Dermis microvascular lymphatic vessel endothelial cell (primary cell): ENCODE results near the gene KCNG2. TPM values are rescaled to one million over a fixed set of nuclear protein-coding genes. Genes with fewer than 3 reads are reported as not detected.

Source experiments
- DNase-seq, 2 donors: peaks; one replicate each; pipeline versions ENCODE4 v3.0.0 to v3.0.0-alpha.2; 2010; ENCODE audit warnings: low read depth in 2 of 2
- total RNA-seq: library from RNA; depleted of rRNA; stranded (reverse); fragments of >200 nt; gene quantifications from 2 replicates; pipeline ENCODE4 v1.2.1, GENCODE V29; 2014

Gene KCNG2
- total RNA-seq, 1 donor from 2014 or later: 0.26 TPM

- no peak for DNase-seq
Measured at GRCh38 chr18:79904357-79905147, 106.8 kb downstream of the KCNG2 start.

- DNase-seq: no peak
Measured at GRCh38 chr18:79905389-79905911, 107.7 kb downstream of the KCNG2 start.

- no peak for DNase-seq
Measured at GRCh38 chr18:79905993-79906392, 108.3 kb downstream of the KCNG2 start.

GRCh38 chr18:79906706-79907105, 109.0 kb downstream of the KCNG2 start:
- DNase-seq: no peak

- DNase-seq: no peak
Measured at GRCh38 chr18:79910563-79911343, 113.0 kb downstream of the KCNG2 start.

DNA sequence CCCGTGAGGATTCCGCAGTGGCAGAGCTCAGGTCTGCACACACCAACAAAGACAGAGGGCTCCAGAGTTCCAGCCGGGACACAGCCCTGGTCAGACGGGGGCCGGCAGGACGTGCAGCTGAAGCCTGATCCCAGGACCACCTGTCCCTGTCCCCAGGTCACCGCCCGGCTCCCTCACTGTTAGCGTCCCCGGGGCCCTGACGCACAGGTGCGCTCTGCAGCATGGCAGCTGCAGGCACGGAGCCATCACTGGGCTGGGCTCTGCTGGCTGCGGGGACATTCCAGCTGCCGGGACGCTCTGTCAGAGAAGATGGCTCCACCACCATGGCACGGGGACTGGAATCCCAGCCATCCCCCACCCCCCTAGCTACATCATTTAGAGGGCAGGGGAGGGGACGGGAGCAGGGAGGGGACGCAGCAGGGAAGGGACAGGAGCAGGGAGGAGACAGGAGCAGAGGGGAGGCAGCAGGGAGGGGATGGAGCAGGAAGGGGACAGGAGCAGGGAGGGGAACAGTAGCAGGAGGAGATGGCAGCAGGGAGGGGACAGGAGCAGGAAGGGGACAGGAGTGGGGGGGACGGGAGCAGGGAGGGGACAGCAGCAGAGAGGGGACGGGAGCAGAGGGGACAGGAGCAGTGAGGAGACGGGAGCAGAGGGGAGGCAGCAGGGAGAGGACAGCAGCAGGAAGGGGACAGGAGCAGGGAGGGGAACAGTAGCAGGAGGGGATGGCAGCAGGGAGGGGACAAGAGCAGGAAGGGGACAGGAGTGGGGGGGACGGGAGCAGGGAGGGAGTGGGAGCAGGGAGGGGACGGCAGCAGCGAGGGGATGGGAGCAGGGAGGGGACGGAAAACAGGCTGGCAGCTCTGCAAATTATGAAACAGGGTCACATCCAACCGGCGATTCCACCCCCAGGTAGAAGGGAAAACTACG, 113.9 kb downstream of the KCNG2 start:
- no peak for DNase-seq

DNA sequence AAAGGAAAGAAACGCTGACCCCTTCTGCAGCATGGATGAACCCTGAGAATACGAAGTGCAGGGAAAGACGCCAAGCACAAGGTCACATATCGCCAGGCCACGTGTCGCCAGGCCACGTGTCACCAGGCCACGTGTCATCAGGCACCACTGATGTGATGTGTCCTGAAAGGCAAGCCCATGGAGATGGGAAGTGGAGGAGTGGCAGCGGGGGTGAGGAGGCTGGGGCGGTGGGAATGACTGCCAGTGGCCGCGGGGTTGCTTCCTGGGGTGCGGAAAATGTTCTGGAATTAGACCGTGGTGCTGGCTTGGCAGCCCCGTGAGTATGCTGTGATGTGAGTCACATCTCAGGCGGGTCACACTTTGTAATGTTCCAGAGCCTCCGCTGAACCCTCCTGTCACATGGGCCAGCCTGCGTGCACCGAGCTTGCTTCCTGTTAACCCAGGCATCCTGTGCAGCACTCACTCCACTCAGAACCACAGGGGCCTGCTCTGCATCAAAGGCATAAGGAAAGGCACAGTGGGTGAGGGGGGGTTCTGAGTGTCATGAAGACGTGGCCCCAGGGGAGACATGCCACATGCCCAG, 114.8 kb downstream of the KCNG2 start:
- peak; percentile 38 to 59 for DNase-seq

DNA sequence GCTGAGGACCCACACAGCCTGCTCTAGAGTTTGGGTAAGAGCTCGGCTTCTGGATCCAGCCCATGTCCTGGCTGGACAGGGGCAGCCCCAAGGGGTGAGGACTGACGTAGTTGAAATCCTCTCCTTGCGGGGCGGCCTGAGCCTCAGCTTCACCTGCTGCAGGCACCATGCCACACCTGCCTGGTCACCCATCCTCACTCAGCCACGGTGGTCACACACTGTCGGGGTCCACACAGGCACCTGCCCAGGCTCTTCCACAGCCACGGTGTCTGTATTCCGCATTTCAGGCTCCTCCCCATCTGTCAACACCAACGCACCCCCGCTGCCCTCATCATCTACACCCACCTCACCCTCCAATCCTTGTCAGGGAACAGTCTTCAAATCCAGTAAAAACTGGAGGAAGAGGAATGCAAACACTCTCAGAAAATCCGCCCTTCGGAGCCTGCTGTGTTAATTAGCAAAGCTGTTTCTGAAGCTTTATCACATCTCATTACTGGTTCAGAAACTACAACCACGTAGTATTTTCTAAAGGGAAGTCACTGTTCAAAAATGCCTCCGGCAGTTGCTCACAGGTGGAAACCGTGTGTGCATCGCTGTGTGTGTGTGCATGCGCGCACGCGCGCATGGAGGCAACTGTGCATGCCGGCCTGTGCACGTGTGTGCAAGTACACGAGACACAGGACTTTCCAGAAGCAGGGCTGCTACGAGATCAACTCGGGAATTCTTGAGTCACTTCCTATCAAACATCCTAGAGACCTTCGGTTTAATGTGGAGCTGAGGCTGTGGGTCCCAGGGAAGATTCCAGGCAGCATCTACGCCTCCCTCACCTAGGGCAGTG, 115.5 kb downstream of the KCNG2 start:
- peak in 1 of 2 donors; percentile 16 for DNase-seq

DNA sequence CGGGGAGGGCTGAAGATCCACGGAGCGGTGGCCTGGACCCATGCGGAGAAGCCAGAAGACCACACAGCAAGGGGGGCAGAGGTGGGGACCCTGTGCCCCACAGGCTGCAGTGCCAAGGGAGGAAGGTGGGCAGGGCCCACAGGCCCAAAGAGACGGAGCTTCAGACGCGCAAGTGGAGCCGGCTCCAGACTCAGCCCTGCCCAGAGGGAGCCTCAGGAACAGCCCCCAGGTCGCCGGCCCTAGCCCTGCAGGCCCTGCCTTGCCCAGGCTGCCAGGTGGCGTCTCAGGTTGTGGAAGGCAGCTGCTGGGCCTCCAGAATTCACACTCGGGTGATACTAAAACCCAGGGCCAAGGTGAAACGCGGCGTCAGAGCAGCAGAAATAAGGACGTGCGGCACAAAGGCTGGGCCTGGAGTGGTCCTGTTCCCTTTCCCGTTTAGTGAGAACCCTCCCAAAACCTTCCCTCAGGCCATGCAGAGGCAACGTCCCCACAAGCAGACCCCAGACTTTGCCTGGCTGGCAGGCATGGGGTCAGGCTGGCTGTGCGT, 116.9 kb downstream of the KCNG2 start:
- no peak for DNase-seq

GRCh38 chr18:79915161-79916127, 117.7 kb downstream of the KCNG2 start:
- no peak for DNase-seq

GRCh38 chr18:79916128-79916494, 118.4 kb downstream of the KCNG2 start:
- DNase-seq: no peak

- DNase-seq: no peak
Measured at GRCh38 chr18:79916546-79917168, 118.9 kb downstream of the KCNG2 start.

GRCh38 chr18:79917169-79917852, 119.6 kb downstream of the KCNG2 start:
- no peak for DNase-seq

- DNase-seq: no peak
Measured at GRCh38 chr18:79917853-79918614, 120.3 kb downstream of the KCNG2 start.

DNA sequence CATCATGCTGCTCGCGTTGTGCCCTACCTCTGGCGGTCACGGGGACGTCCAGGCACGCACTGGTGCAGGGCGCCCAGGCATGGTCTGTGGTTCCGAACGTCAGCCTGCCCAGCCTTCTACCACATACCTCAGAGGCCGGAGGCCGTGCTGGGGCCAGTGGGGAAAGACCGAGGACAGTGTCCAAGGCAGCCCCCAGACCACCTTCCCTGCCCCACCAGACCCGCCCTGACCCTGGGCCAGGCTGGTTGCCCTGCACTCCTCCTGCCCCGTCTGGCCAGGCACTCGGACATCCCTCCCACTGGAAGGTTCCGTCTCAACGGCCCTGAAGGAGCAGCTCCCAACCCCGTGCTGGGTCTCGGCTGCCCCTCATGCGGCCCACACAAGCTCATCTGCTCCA, 120.9 kb downstream of the KCNG2 start:
- no peak for DNase-seq

DNA sequence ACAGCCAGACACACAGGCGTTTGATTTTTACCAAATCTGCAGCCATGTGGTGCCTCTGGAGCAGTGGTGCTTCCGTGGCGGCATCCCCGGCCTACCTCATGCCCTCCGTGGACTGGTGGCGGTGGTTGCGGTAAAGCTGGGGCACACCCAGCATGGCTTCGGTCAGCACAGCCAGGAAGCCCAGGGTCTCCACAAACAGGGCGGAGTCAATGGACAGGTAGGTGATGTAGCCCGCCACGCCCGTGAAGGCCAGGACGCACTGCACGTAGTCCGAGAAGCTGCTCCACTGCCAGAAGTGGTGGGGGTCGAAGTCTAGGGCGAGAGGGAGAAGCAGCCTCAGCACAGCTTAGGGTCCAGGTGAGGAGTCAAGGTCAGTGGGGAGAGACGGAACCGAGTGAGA, 121.4 kb downstream of the KCNG2 start:
- DNase-seq: no peak
